Esophagus muscularis mucosa (tissue), 4 donors: ENCODE measurements around the gene USP32.
"Not testable (repeated sequence)": the region's sequence is repeated elsewhere in the genome, so short reads cannot be mapped to it uniquely, and the experiment has no call there.

ENCODE experiments used
- EP300 ChIP-seq: sonication (generic); formaldehyde crosslinking; IDR thresholded peaks from one replicate; pipeline ENCODE4 v1.6.1; 2017; ENCODE audit warnings: antibody characterized with exemption
- POLR2A ChIP-seq: fragments of 450-650 bp; IDR thresholded peaks from one replicate; pipeline ENCODE4 v1.6.1; 2017; ENCODE audit warnings: antibody characterized with exemption, moderate library complexity, mild to moderate bottlenecking, low read depth
- POLR2AphosphoS5 ChIP-seq, 2 donors: sonication (generic); formaldehyde crosslinking; IDR thresholded peaks; one replicate each; pipeline ENCODE4 v1.6.1; 2017; ENCODE audit warnings: antibody characterized with exemption in 2 of 2
- TF ChIP-seq, protein P1 (sequence below), 3 experiments: fragments of 200-600 bp in 2 of 3; fragments of 450-650 bp in 1 of 3; sonication (generic) in 2 of 3; IDR thresholded peaks; one replicate each; pipeline ENCODE4 v1.5.1; 2017 to 2019; ENCODE audit warnings: antibody characterized with exemption in 3 of 3, mild to moderate bottlenecking in 2 of 3, moderate library complexity in 1 of 3

DNA sequence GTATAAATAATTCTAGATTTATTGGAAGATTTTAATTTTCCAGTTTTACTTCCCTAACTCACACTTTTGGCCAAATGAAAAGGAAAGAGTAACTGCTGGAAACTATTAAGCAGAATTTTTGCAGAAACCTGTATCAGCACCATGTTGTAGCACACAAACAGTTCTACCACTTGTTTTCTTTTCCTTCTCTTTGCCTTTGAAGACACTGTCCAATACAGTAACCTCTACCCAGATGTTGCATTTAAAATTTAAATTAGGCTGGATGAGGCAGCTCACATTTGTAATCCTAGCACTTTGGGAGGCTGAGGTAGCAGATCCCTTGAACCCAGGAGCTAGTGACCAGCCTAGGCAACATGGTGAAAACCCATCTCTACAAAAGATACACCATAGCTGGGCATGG, 186.2 kb downstream of the USP32 start:
- TF ChIP-seq, protein P1, sequence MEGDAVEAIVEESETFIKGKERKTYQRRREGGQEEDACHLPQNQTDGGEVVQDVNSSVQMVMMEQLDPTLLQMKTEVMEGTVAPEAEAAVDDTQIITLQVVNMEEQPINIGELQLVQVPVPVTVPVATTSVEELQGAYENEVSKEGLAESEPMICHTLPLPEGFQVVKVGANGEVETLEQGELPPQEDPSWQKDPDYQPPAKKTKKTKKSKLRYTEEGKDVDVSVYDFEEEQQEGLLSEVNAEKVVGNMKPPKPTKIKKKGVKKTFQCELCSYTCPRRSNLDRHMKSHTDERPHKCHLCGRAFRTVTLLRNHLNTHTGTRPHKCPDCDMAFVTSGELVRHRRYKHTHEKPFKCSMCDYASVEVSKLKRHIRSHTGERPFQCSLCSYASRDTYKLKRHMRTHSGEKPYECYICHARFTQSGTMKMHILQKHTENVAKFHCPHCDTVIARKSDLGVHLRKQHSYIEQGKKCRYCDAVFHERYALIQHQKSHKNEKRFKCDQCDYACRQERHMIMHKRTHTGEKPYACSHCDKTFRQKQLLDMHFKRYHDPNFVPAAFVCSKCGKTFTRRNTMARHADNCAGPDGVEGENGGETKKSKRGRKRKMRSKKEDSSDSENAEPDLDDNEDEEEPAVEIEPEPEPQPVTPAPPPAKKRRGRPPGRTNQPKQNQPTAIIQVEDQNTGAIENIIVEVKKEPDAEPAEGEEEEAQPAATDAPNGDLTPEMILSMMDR (IDR thresholded peaks at IDR 0.05) = not testable (repeated sequence)
- not testable (repeated sequence) for TF ChIP-seq POLR2A; POLR2AphosphoS5 (IDR thresholded peaks at IDR 0.05); EP300
